ENCODE results near the gene TRUB2.

Gene TRUB2

GRCh38 chr9:128276574-128277270 is 45.5 kb downstream of the TRUB2 start:
- peak overlapping the region; percentile 84 for H3K4me3 ChIP-seq (ENCODE audit: low read depth, low read length)

GRCh38 chr9:128276008-128276573 is 46.2 kb downstream of the TRUB2 start, which contains the start of gene SWI5:
SWI5 (plus strand) TSS chr9:128276276.
- TF ChIP-seq CTCF (conservative IDR thresholded peaks at IDR 0.05; ENCODE audit: low read depth, low read length): no peak
- peak; percentile 100 for DNase-seq (ENCODE audit: low read depth)
- peak within 1 kb of the TSS; percentile 95 for H3K4me3 ChIP-seq (ENCODE audit: low read depth, low read length)

More at GRCh38 chr9:128276574-128277270, 45.5 kb downstream of the TRUB2 start:
- DNase-seq (ENCODE audit: low read depth): peak; percentile 24
- TF ChIP-seq CTCF (conservative IDR thresholded peaks at IDR 0.05; ENCODE audit: low read depth, low read length): no peak

- H3K4me3 ChIP-seq (ENCODE audit: low read depth, low read length): peak within 1 kb of the TSS; percentile 95
- no peak for TF ChIP-seq CTCF (conservative IDR thresholded peaks at IDR 0.05; ENCODE audit: low read depth, low read length)
- DNase-seq (ENCODE audit: low read depth): peak; percentile 65
Measured at GRCh38 chr9:128275198-128276007, 46.8 kb downstream of the TRUB2 start, which contains the start of gene GOLGA2. GOLGA2 (minus strand) TSS chr9:128276007; CDS start chr9:128275976, 31 bp downstream.

- peak overlapping the region; percentile 95 for H3K4me3 ChIP-seq (ENCODE audit: low read depth, low read length)
- TF ChIP-seq CTCF (conservative IDR thresholded peaks at IDR 0.05; ENCODE audit: low read depth, low read length): no peak
- peak; percentile 17 for DNase-seq (ENCODE audit: low read depth)
Measured at GRCh38 chr9:128274245-128274644, 48.0 kb downstream of the TRUB2 start.

- no peak for DNase-seq (ENCODE audit: low read depth)
- no peak for TF ChIP-seq CTCF (conservative IDR thresholded peaks at IDR 0.05; ENCODE audit: low read depth, low read length)
- H3K4me3 ChIP-seq (ENCODE audit: low read depth, low read length): no peak overlapping the region
Measured at GRCh38 chr9:128271512-128271911, 50.7 kb downstream of the TRUB2 start.

GRCh38 chr9:128271112-128271511 is 51.1 kb downstream of the TRUB2 start:
- no peak for TF ChIP-seq CTCF (conservative IDR thresholded peaks at IDR 0.05; ENCODE audit: low read depth, low read length)
- no peak overlapping the region for H3K4me3 ChIP-seq (ENCODE audit: low read depth, low read length)
- DNase-seq (ENCODE audit: low read depth): no peak
